Lower leg skin (tissue), 4 donors: ENCODE measurements around the gene C1QTNF3. TPM values are rescaled to one million over a fixed set of nuclear protein-coding genes. Genes with fewer than 3 reads are reported as not detected.

Experiments
- DNase-seq, 2 donors: peaks; one replicate each; pipeline ENCODE4 v3.0.0-alpha.2; 2019; ENCODE audit warnings: low spot score in 2 of 2
- H3K4me3 ChIP-seq: fragments of 200-600 bp; sonication (generic); 2 replicates; pipeline ENCODE4 v1.5.1; 2017; ENCODE audit warnings: mild to moderate bottlenecking, low read depth; ENCODE audit not compliant: poor library complexity, severe bottlenecking
- CTCF ChIP-seq, 3 donors: fragments of 450-650 bp; IDR thresholded peaks; one replicate each; pipeline ENCODE4 v1.5.1; 2016; ENCODE audit warnings: antibody characterized with exemption in 3 of 3, mild to moderate bottlenecking in 3 of 3, moderate library complexity in 2 of 3
- POLR2A ChIP-seq, 2 donors: fragments of 450-650 bp; IDR thresholded peaks; one replicate each; pipeline ENCODE4 v1.6.1; 2016 to 2017; ENCODE audit warnings: antibody characterized with exemption in 2 of 2, mild to moderate bottlenecking in 1 of 2, moderate library complexity in 1 of 2
- WGBS, 2 donors: methylation state at CpG; one replicate each; pipeline ENCODE4 v1.1.5; 2018; 5-methylcytosine and 5-hydroxymethylcytosine counted together
- intact Hi-C: fragments of 100-400 bp; cut with DNase I; formaldehyde crosslinking; loops from one replicate; pipeline ENCODE4 v1.15.0; 2023; ENCODE audit warnings: low total_unique reads
- total RNA-seq, 4 donors: library from RNA; depleted of rRNA; stranded (reverse); fragments of >200 nt; gene quantifications; one replicate each; pipeline ENCODE4 v1.1.0, GENCODE V29; 2016

Gene C1QTNF3
- total RNA-seq, 4 donors from 2014 or later = 3.3 to 14.9 (median 7.4) TPM

- 34 to 58% methylated on average over 1 of the region's 1 CpG for WGBS, 2 donors
- intact Hi-C loops = no loop called here
- H3K4me3 ChIP-seq = no peak overlapping the region
- no peak for DNase-seq
- TF ChIP-seq POLR2A (IDR thresholded peaks at IDR 0.05) (no peak), CTCF (IDR thresholded peaks at IDR 0.05) (no peak)
These were observed 13.0 kb downstream of the C1QTNF3 start for GRCh38 chr5:34030048-34030447.

- WGBS, 2 donors = 86 to 91% methylated on average over 3 of the region's 3 CpGs
- intact Hi-C loops = no loop called here
- TF ChIP-seq POLR2A (IDR thresholded peaks at IDR 0.05) (no peak), CTCF (IDR thresholded peaks at IDR 0.05) (no peak)
- DNase-seq = no peak
- H3K4me3 ChIP-seq = no peak overlapping the region
These were observed 14.7 kb downstream of the C1QTNF3 start for GRCh38 chr5:34028349-34028748.

- DNase-seq = no peak
- TF ChIP-seq CTCF (IDR thresholded peaks at IDR 0.05) (no peak), POLR2A (IDR thresholded peaks at IDR 0.05) (no peak)
- WGBS, 2 donors = 74 to 75% methylated on average over 9 of the region's 9 CpGs
- intact Hi-C loops = no loop called here
- no peak overlapping the region for H3K4me3 ChIP-seq
These were observed 16.8 kb downstream of the C1QTNF3 start for GRCh38 chr5:34026089-34026761.

GRCh38 chr5:34022121-34022705, 20.8 kb downstream of the C1QTNF3 start:
- no peak overlapping the region for H3K4me3 ChIP-seq
- 37 to 42% methylated on average over 2 of the region's 2 CpGs for WGBS, 2 donors
- intact Hi-C loops = no loop called here
- DNase-seq = no peak
- no peak for TF ChIP-seq POLR2A (IDR thresholded peaks at IDR 0.05)
- TF ChIP-seq CTCF (IDR thresholded peaks at IDR 0.05) = no peak

GRCh38 chr5:34021334-34021733, 21.7 kb downstream of the C1QTNF3 start:
- intact Hi-C loops = no loop called here
- WGBS, 2 donors = 88 to 92% methylated on average over 2 of the region's 2 CpGs
- TF ChIP-seq CTCF (IDR thresholded peaks at IDR 0.05) = no peak
- TF ChIP-seq POLR2A (IDR thresholded peaks at IDR 0.05) = no peak
- no peak for DNase-seq
- H3K4me3 ChIP-seq = no peak overlapping the region
